Peyer's patch (tissue), 4 donors: Measurements from ENCODE around the gene BTK.

Experiments
- CTCF ChIP-seq, 6 experiments: fragments of 450-650 bp in 4 of 6; fragments of 200-600 bp in 2 of 6; sonication (generic) in 1 of 6; IDR thresholded peaks; one replicate each; pipeline ENCODE4 v1.5.1; 2017 to 2019; ENCODE audit warnings: antibody characterized with exemption in 6 of 6, mild to moderate bottlenecking in 3 of 6, moderate library complexity in 1 of 6
- POLR2A ChIP-seq, 2 donors: fragments of 450-650 bp; IDR thresholded peaks; one replicate each; pipeline ENCODE4 v1.5.1; 2017; ENCODE audit warnings: antibody characterized with exemption in 2 of 2, mild to moderate bottlenecking in 2 of 2, moderate library complexity in 2 of 2

- no peak for TF ChIP-seq CTCF (IDR thresholded peaks at IDR 0.05)
- TF ChIP-seq POLR2A (IDR thresholded peaks at IDR 0.05): no peak
These were observed 2.2 kb downstream of the BTK start for GRCh38 chrX:101383679-101384205.
